ENCODE results near the gene GRM7.

DNA sequence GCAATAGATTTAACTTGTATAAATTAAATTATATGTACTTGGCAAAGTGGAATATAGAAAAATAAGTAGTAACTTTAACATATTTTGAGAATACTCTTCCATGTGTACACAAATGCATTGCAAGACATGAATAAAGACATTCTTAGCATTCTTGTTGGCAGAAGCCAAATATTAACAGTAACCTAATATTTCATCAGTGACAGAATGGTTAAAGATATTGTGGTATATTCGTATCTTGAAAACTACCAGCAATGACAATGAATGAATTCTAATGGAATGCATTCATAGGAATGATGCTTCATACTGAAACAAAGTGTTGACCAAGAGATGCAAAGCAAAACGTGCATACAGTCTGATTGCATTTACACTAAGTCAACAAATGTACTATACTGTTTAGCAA lies 524.7 kb downstream of the GRM7 start:
- TF ChIP-seq, protein P1, sequence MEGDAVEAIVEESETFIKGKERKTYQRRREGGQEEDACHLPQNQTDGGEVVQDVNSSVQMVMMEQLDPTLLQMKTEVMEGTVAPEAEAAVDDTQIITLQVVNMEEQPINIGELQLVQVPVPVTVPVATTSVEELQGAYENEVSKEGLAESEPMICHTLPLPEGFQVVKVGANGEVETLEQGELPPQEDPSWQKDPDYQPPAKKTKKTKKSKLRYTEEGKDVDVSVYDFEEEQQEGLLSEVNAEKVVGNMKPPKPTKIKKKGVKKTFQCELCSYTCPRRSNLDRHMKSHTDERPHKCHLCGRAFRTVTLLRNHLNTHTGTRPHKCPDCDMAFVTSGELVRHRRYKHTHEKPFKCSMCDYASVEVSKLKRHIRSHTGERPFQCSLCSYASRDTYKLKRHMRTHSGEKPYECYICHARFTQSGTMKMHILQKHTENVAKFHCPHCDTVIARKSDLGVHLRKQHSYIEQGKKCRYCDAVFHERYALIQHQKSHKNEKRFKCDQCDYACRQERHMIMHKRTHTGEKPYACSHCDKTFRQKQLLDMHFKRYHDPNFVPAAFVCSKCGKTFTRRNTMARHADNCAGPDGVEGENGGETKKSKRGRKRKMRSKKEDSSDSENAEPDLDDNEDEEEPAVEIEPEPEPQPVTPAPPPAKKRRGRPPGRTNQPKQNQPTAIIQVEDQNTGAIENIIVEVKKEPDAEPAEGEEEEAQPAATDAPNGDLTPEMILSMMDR (IDR thresholded peaks at IDR 0.05): no peak
- TF ChIP-seq POLR2A (IDR thresholded peaks at IDR 0.05): no peak
